Astrocyte (in vitro differentiated cells and primary cell): ENCODE measurements around the gene BNIP5.

Experiments
- EZH2 ChIP-seq: IDR thresholded peaks from 2 replicates; pipeline ENCODE4 v1.6.1; 2012; ENCODE audit warnings: mild to moderate bottlenecking, low read length, inconsistent platforms; ENCODE audit not compliant: insufficient read depth
- TF ChIP-seq, protein P1 (sequence below): IDR thresholded peaks from 2 replicates; pipeline ENCODE4 v1.5.1; 2011; ENCODE audit warnings: low read depth, mild to moderate bottlenecking, inconsistent platforms, low read length, moderate library complexity; ENCODE audit not compliant: insufficient read depth

DNA sequence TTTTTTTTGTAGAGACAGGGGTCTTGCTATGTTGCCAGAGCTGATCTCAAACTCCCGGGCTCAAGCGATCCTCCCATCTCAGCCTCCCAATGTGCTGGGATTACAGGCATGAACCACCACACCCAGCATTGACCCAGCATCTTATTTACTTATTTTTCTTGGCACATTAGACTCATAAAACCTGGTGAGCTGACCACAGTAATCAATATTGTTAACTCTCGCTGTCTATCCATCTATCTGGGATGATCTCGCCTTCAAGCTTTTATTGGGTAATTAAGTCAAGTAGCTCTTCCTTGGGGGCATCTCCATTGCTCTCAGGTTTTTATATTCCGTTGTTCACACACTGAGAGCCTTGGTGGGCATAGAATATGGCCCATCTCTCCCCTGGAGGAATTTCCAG is 49.8 kb downstream of the BNIP5 start:
- TF ChIP-seq, protein P1, sequence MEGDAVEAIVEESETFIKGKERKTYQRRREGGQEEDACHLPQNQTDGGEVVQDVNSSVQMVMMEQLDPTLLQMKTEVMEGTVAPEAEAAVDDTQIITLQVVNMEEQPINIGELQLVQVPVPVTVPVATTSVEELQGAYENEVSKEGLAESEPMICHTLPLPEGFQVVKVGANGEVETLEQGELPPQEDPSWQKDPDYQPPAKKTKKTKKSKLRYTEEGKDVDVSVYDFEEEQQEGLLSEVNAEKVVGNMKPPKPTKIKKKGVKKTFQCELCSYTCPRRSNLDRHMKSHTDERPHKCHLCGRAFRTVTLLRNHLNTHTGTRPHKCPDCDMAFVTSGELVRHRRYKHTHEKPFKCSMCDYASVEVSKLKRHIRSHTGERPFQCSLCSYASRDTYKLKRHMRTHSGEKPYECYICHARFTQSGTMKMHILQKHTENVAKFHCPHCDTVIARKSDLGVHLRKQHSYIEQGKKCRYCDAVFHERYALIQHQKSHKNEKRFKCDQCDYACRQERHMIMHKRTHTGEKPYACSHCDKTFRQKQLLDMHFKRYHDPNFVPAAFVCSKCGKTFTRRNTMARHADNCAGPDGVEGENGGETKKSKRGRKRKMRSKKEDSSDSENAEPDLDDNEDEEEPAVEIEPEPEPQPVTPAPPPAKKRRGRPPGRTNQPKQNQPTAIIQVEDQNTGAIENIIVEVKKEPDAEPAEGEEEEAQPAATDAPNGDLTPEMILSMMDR: no peak
- no peak for TF ChIP-seq EZH2
